ENCODE data around the gene CBR3. TPM values are rescaled to one million over a fixed set of nuclear protein-coding genes. Genes with fewer than 3 reads are reported as not detected.
"Not testable (repeated sequence)": the region's sequence is repeated elsewhere in the genome, so short reads cannot be mapped to it uniquely, and the experiment has no call there.

Gene CBR3
- total RNA-seq, 1 donor from 2014 or later: 2.8 TPM

DNA sequence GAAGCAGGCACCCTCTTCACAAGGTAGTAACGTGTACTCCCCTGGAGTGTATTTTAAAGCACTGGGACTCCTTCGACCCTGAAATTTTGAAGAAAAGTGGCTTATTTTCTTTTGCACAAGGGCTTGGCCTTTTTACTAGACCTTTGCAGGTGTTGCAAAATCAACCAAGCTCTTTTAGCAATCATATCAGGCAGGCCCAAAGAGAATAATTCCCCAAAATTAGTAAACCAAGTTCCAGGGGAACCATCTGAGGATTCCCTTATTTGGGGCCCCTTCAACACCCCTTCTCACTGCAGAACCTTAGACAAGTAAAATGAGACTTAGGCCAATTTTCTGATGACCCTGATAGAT, 36.7 kb upstream of the CBR3 start:
- no peak overlapping the region for H3K4me3 Mint-ChIP-seq (ENCODE audit: unreplicated experiment)
- DNase-seq (ENCODE audit: low read depth) (no peak), FAIRE-seq (no peak)
- no peak overlapping the region for H3K27ac Mint-ChIP-seq (ENCODE audit: unreplicated experiment)
- Histone ChIP-seq H3K4me1 (ENCODE audit: insufficient read depth, low read length) (peaks cover 9% of the 10 kb centered on the region), H2AFZ (ENCODE audit: low read depth, low read length) (no peak overlapping the region), H3K9me3 (ENCODE audit: insufficient read depth, low read depth, low read length) (peaks cover 6% of the 10 kb centered on the region), H3K27ac (ENCODE audit: low read depth, low read length) (no peak overlapping the region), H3K4me3 (ENCODE audit: insufficient read depth, low read depth, low read length) (no peak overlapping the region), H3K79me2 (ENCODE audit: insufficient read depth, low read length) (no peaks in the 10 kb centered on the region), H3K9ac (ENCODE audit: low read length) (no peak overlapping the region), H3K36me3 (ENCODE audit: insufficient read depth, low read length) (no peaks in the 10 kb centered on the region), H3K27me3 (ENCODE audit: insufficient read depth, low read length) (no peaks in the 10 kb centered on the region), H4K20me1 (ENCODE audit: insufficient read depth, low read length) (no peaks in the 10 kb centered on the region), H3K4me2 (ENCODE audit: low read length) (peak overlapping the region; percentile 32)
- peaks cover 1% of the 10 kb centered on the region for H3K36me3 Mint-ChIP-seq (ENCODE audit: low read depth, unreplicated experiment)
- H3K9me3 Mint-ChIP-seq (ENCODE audit: unreplicated experiment): peaks cover 9% of the 10 kb centered on the region
- peaks cover 19% of the 10 kb centered on the region for H3K27me3 Mint-ChIP-seq (ENCODE audit: low read depth, unreplicated experiment)
- H3K4me1 Mint-ChIP-seq (ENCODE audit: low read depth, unreplicated experiment): peaks cover 13% of the 10 kb centered on the region
- no peak for TF ChIP-seq CTCF (IDR thresholded peaks at IDR 0.05; ENCODE audit: insufficient read depth, low read depth, low read length)
- TF ChIP-seq EZH2 (IDR thresholded peaks at IDR 0.05; ENCODE audit: insufficient read depth, low read length): no peak

- Histone ChIP-seq H3K4me1 (ENCODE audit: insufficient read depth, low read length) (peaks cover 9% of the 10 kb centered on the region), H3K36me3 (ENCODE audit: insufficient read depth, low read length) (no peaks in the 10 kb centered on the region), H3K9me3 (ENCODE audit: insufficient read depth, low read depth, low read length) (no peaks in the 10 kb centered on the region), H3K4me3 (ENCODE audit: insufficient read depth, low read depth, low read length) (no peak overlapping the region), H2AFZ (ENCODE audit: low read depth, low read length) (no peak overlapping the region), H4K20me1 (ENCODE audit: insufficient read depth, low read length) (no peaks in the 10 kb centered on the region), H3K27ac (ENCODE audit: low read depth, low read length) (no peak overlapping the region), H3K79me2 (ENCODE audit: insufficient read depth, low read length) (no peaks in the 10 kb centered on the region), H3K4me2 (ENCODE audit: low read length) (no peak overlapping the region), H3K27me3 (ENCODE audit: insufficient read depth, low read length) (no peaks in the 10 kb centered on the region), H3K9ac (ENCODE audit: low read length) (no peak overlapping the region)
- Mint-ChIP-seq H3K36me3 (ENCODE audit: low read depth, unreplicated experiment) (no peaks in the 10 kb centered on the region), H3K27me3 (ENCODE audit: low read depth, unreplicated experiment) (peaks cover 19% of the 10 kb centered on the region), H3K4me1 (ENCODE audit: low read depth, unreplicated experiment) (peaks cover 13% of the 10 kb centered on the region), H3K27ac (ENCODE audit: unreplicated experiment) (no peak overlapping the region), H3K9me3 (ENCODE audit: unreplicated experiment) (peaks cover 2% of the 10 kb centered on the region), H3K4me3 (ENCODE audit: unreplicated experiment) (no peak overlapping the region)
- no peak for FAIRE-seq
- TF ChIP-seq EZH2 (IDR thresholded peaks at IDR 0.05; ENCODE audit: insufficient read depth, low read length): no peak
- TF ChIP-seq CTCF (IDR thresholded peaks at IDR 0.05; ENCODE audit: insufficient read depth, low read depth, low read length): no peak
- DNase-seq (ENCODE audit: low read depth): no peak
Observed at GRCh38 chr21:36099000-36099399, 35.9 kb upstream of the CBR3 start.

GRCh38 chr21:36099695-36100211, 35.1 kb upstream of the CBR3 start:
- H3K79me2 ChIP-seq (ENCODE audit: insufficient read depth, low read length); H3K4me3 ChIP-seq (ENCODE audit: insufficient read depth, low read depth, low read length); H4K20me1 ChIP-seq (ENCODE audit: insufficient read depth, low read length); H2AFZ ChIP-seq (ENCODE audit: low read depth, low read length); H3K9me3 Mint-ChIP-seq (ENCODE audit: unreplicated experiment); H3K36me3 Mint-ChIP-seq (ENCODE audit: low read depth, unreplicated experiment); H3K27ac Mint-ChIP-seq (ENCODE audit: unreplicated experiment); FAIRE-seq; H3K36me3 ChIP-seq (ENCODE audit: insufficient read depth, low read length); H3K27ac ChIP-seq (ENCODE audit: low read depth, low read length); H3K4me2 ChIP-seq (ENCODE audit: low read length); H3K4me3 Mint-ChIP-seq (ENCODE audit: unreplicated experiment); H3K9ac ChIP-seq (ENCODE audit: low read length); H3K4me1 ChIP-seq (ENCODE audit: insufficient read depth, low read length); DNase-seq (ENCODE audit: low read depth); H3K27me3 ChIP-seq (ENCODE audit: insufficient read depth, low read length); H3K9me3 ChIP-seq (ENCODE audit: insufficient read depth, low read depth, low read length): not testable (repeated sequence)
- Mint-ChIP-seq H3K27me3 (ENCODE audit: low read depth, unreplicated experiment) (peaks cover 22% of the 10 kb centered on the region), H3K4me1 (ENCODE audit: low read depth, unreplicated experiment) (peaks cover 13% of the 10 kb centered on the region)
